HCT116 (cell line): ENCODE data around the gene PDE4D. TPM values are rescaled to one million over a fixed set of nuclear protein-coding genes. Genes with fewer than 3 reads are reported as not detected.

Source experiments
- ATAC-seq: fragments of 200-7000 bp; cut with Tn5 transposase; 2 replicates; pipeline ENCODE4 v1.9.1; 2020; ENCODE audit warnings: mild to moderate bottlenecking, moderate library complexity
- BruUV-seq: library from RNA; stranded (reverse); fragments of 400-500 nt; replicated peaks from 2 replicates; lab custom pipeline; 2021; lab: Mats Ljungman, UMichigan
- CTCF ChIA-PET: fragments of 300-600 bp; sonication (Branson Sonifier 250); formaldehyde crosslinking; loops from one replicate; lab custom pipeline; 2021; ENCODE audit warnings: antibody characterized with exemption; lab: Charles Lee
- POLR2A ChIA-PET: fragments of 300-600, 350-600 bp; sonication (Branson Sonifier 250); formaldehyde crosslinking; loops from one replicate; lab custom pipeline; 2021; ENCODE audit warnings: antibody characterized with exemption; lab: Charles Lee
- RAD21 ChIA-PET, 2 experiments: fragments of 300-600 bp; sonication (Branson Sonifier 250); formaldehyde crosslinking; loops; one replicate each; lab custom pipeline; 2023; ENCODE audit warnings: low total read pairs in 2 of 2; ENCODE audit not compliant: uncharacterized antibody in 2 of 2, unreplicated experiment in 2 of 2, low non-redundant PET in 1 of 2; lab: Charles Lee
- DNase-seq: peaks from one replicate; pipeline ENCODE4 v3.0.0-alpha.2; 2010; ENCODE audit warnings: low read depth, low spot score
- H2AFZ ChIP-seq: fragments of 200-600 bp; shearing (Covaris generic), sonication (generic); 2 replicates; pipeline ENCODE4 v1.6.1; 2017; ENCODE audit warnings: low read depth, mixed run types, mixed read lengths, antibody characterized with exemption, low read length; ENCODE audit not compliant: poor library complexity, severe bottlenecking
- H3K27ac ChIP-seq: 2 replicates; pipeline ENCODE4 v1.5.1; 2012; ENCODE audit warnings: low read depth, low read length
- H3K27me3 ChIP-seq: fragments of 200-600 bp; sonication (generic); 2 replicates; pipeline ENCODE4 v1.6.1; 2016; ENCODE audit warnings: mixed run types, low read length, mixed read lengths; ENCODE audit not compliant: insufficient read depth
- H3K36me3 ChIP-seq, 2 experiments: fragments of 200-500 bp in 1 of 2; fragments of 200-600 bp in 1 of 2; sonication (Bioruptor generic) in 1 of 2; sonication (generic) in 1 of 2; 2 replicates each; pipeline versions ENCODE4 v1.5.1 to v1.6.1; 2014 to 2016; ENCODE audit warnings: low read length in 2 of 2, inconsistent platforms in 1 of 2, mixed read lengths in 1 of 2, mixed run types in 1 of 2; ENCODE audit not compliant: insufficient read depth in 2 of 2, control insufficient read depth in 1 of 2
- H3K4me1 ChIP-seq, 2 experiments: fragments of 200-600 bp in 1 of 2; sonication (generic) in 1 of 2; 2 replicates each; pipeline versions ENCODE4 v1.5.1 to v1.6.1; 2012 to 2017; ENCODE audit warnings: low read length in 2 of 2, inconsistent platforms in 1 of 2, mild to moderate bottlenecking in 1 of 2, mixed read lengths in 1 of 2, mixed run types in 1 of 2, moderate library complexity in 1 of 2; ENCODE audit not compliant: insufficient read depth in 2 of 2, control insufficient read depth in 1 of 2
- H3K4me2 ChIP-seq: fragments of 200-600 bp; sonication (generic); 2 replicates; pipeline ENCODE4 v1.6.1; 2017; ENCODE audit warnings: mixed run types, low read length, mixed read lengths
- H3K4me3 ChIP-seq, 2 experiments: fragments of 200-600 bp in 1 of 2; sonication (generic) in 1 of 2; replicated peaks in 1 of 2; 2 replicates each; pipeline ENCODE4 v1.5.1; 2011 to 2016; ENCODE audit warnings: low read length in 2 of 2, control low read depth in 1 of 2, low read depth in 1 of 2, mild to moderate bottlenecking in 1 of 2, mixed read lengths in 1 of 2, mixed run types in 1 of 2
- H3K79me2 ChIP-seq: fragments of 200-600 bp; sonication (generic); 2 replicates; pipeline ENCODE4 v1.6.1; 2017; ENCODE audit warnings: mild to moderate bottlenecking, mixed run types, low read length, moderate library complexity, mixed read lengths; ENCODE audit not compliant: insufficient read depth
- H3K9ac ChIP-seq: fragments of 200-600 bp; sonication (generic); 2 replicates; pipeline ENCODE4 v1.6.1; 2016; ENCODE audit warnings: low read length, mixed read lengths
- H3K9me2 ChIP-seq: fragments of 200-600 bp; sonication (generic), shearing (Covaris generic); 2 replicates; pipeline ENCODE4 v1.6.1; 2017; ENCODE audit warnings: mixed run types, mild to moderate bottlenecking, moderate library complexity; ENCODE audit not compliant: insufficient read depth
- H3K9me3 ChIP-seq, 2 experiments: fragments of 200-500 bp in 1 of 2; fragments of 200-600 bp in 1 of 2; sonication (Bioruptor generic) in 1 of 2; sonication (generic) in 1 of 2; 2 replicates each; pipeline ENCODE4 v1.6.1; 2014 to 2017; ENCODE audit warnings: low read length in 2 of 2, mixed read lengths in 2 of 2, inconsistent platforms in 1 of 2, low read depth in 1 of 2, mild to moderate bottlenecking in 1 of 2, mixed run types in 1 of 2, moderate library complexity in 1 of 2; ENCODE audit not compliant: control insufficient read depth in 1 of 2, insufficient read depth in 1 of 2
- H4K20me1 ChIP-seq: fragments of 200-600 bp; sonication (generic), shearing (Covaris generic); 2 replicates; pipeline ENCODE4 v1.6.1; 2017; ENCODE audit warnings: mixed run types, mild to moderate bottlenecking, moderate library complexity; ENCODE audit not compliant: insufficient read depth
- ATF3 ChIP-seq: IDR thresholded peaks from 2 replicates; pipeline ENCODE4 v1.6.1; 2012
- CBX3 ChIP-seq: IDR thresholded peaks from 2 replicates; pipeline ENCODE4 v1.6.1; 2012; ENCODE audit warnings: low read depth
- EGR1 ChIP-seq: IDR thresholded peaks from 2 replicates; pipeline ENCODE4 v1.6.1; 2012; ENCODE audit warnings: low read depth
- ELF1 ChIP-seq: IDR thresholded peaks from 2 replicates; pipeline ENCODE4 v1.6.1; 2012; ENCODE audit warnings: low read depth, borderline replicate concordance
- EZH2 ChIP-seq: fragments of 200-600 bp; sonication (generic); IDR thresholded peaks from 2 replicates; pipeline ENCODE4 v1.6.1; 2017; ENCODE audit warnings: antibody characterized with exemption, mixed run types
- JUND ChIP-seq: IDR thresholded peaks from 2 replicates; pipeline ENCODE4 v1.6.1; 2012
- MAX ChIP-seq: IDR thresholded peaks from 2 replicates; pipeline ENCODE4 v1.6.1; 2012
- POLR2AphosphoS5 ChIP-seq: IDR thresholded peaks from 2 replicates; pipeline ENCODE4 v1.6.1; 2011; ENCODE audit warnings: mild to moderate bottlenecking, low read depth, low read length, moderate library complexity
- RAD21 ChIP-seq: IDR thresholded peaks from 2 replicates; pipeline ENCODE4 v1.6.1; 2012; ENCODE audit warnings: low read depth, mild to moderate bottlenecking
- REST ChIP-seq: IDR thresholded peaks from 2 replicates; pipeline ENCODE4 v1.6.1; 2012; ENCODE audit warnings: low read depth
- SIN3A ChIP-seq: IDR thresholded peaks from 2 replicates; pipeline ENCODE4 v1.6.1; 2012; ENCODE audit warnings: low read depth
- SP1 ChIP-seq: IDR thresholded peaks from 2 replicates; pipeline ENCODE4 v1.6.1; 2012; ENCODE audit warnings: low read depth
- TCF7L2 ChIP-seq: IDR thresholded peaks from 2 replicates; pipeline ENCODE4 v1.7.0; 2011; ENCODE audit warnings: borderline replicate concordance, inconsistent platforms; ENCODE audit not compliant: insufficient read depth, insufficient read length; ENCODE audit errors: extremely low read depth
- YY1 ChIP-seq: IDR thresholded peaks from 2 replicates; pipeline ENCODE4 v1.6.1; 2011; ENCODE audit warnings: low read length, low read depth, moderate library complexity, mild to moderate bottlenecking; ENCODE audit not compliant: insufficient replicate concordance; ENCODE audit errors: extremely low read depth
- ZBTB33 ChIP-seq: IDR thresholded peaks from 2 replicates; pipeline ENCODE4 v1.6.1; 2011; ENCODE audit warnings: mild to moderate bottlenecking, low read length, moderate library complexity; ENCODE audit not compliant: insufficient replicate concordance; ENCODE audit errors: extremely low read depth
- intact Hi-C: fragments of 100-400 bp; cut with micrococcal nuclease; formaldehyde crosslinking; loops from 2 replicates; pipeline ENCODE4 v1.10.0; 2022
- total RNA-seq: library from RNA; stranded (reverse); gene quantifications from one replicate; pipeline ENCODE4 v1.2.1, GENCODE V29; 2021; ENCODE audit not compliant: unreplicated experiment

The PDE4D gene
- total RNA-seq, 1 experiment from 2014 or later: 1.1 TPM

GRCh38 chr5:59620535-59621212 is 272.9 kb downstream of the PDE4D start:
- ChIA-PET POLR2A (no interaction called here), RAD21 (no interaction called here), CTCF (no interaction called here)
- Histone ChIP-seq H3K9me2 (no peaks in the 10 kb centered on the region), H3K79me2 (no peaks in the 10 kb centered on the region), H3K9me3 (no peaks in the 10 kb centered on the region), H3K4me3 (no peak overlapping the region), H3K36me3 (no peaks in the 10 kb centered on the region), H3K27ac (no peak overlapping the region), H3K4me1 (no peaks in the 10 kb centered on the region), H3K4me2 (no peak overlapping the region), H3K27me3 (no peaks in the 10 kb centered on the region; the same call in 1 of the 2 replicates), H4K20me1 (no peaks in the 10 kb centered on the region), H3K9ac (no peak overlapping the region), H2AFZ (no peak overlapping the region)
- no peak for DNase-seq
- no TSS peak for BruUV-seq
- TF ChIP-seq EZH2 (no peak), ELF1 (no peak), CBX3 (no peak), SIN3A (no peak), MAX (no peak), ZBTB33 (no peak), REST (no peak), ATF3 (no peak), EGR1 (no peak), POLR2AphosphoS5 (no peak), JUND (no peak), RAD21 (no peak), YY1 (no peak), SP1 (no peak), TCF7L2 (no peak)
- ATAC-seq: no peak
- intact Hi-C loops: no loop called here
